Esophagus muscularis mucosa (tissue), 4 donors: Measurements from ENCODE around the gene GIMAP5. TPM values are rescaled to one million over a fixed set of nuclear protein-coding genes. Genes with fewer than 3 reads are reported as not detected.

Experiments
- DNase-seq: peaks from one replicate; pipeline ENCODE4 v3.0.0-alpha.2; 2017; ENCODE audit errors: extremely low spot score
- H3K27ac ChIP-seq, 4 donors: fragments of 200-600 bp; sonication (generic); replicated peaks in 1 of 4; 1 replicate in 3 of 4; 2 replicates in 1 of 4; pipeline ENCODE4 v1.5.1; 2016 to 2019; ENCODE audit warnings: mild to moderate bottlenecking in 1 of 4
- H3K27me3 ChIP-seq, 4 donors: fragments of 200-600 bp; sonication (generic); one replicate each; pipeline versions ENCODE4 v1.5.1 to v1.6.0; 2016 to 2019
- H3K36me3 ChIP-seq, 4 donors: fragments of 200-600 bp; sonication (generic); one replicate each; pipeline ENCODE4 v1.5.1; 2016 to 2019
- H3K4me1 ChIP-seq, 4 donors: fragments of 200-600 bp; sonication (generic); one replicate each; pipeline ENCODE4 v1.5.1; 2016 to 2019
- H3K4me3 ChIP-seq, 4 donors: fragments of 200-600 bp; sonication (generic); 1 replicate in 2 of 4; 2 replicates in 2 of 4; pipeline ENCODE4 v1.5.1; 2016 to 2019; ENCODE audit warnings: mild to moderate bottlenecking in 4 of 4, moderate library complexity in 1 of 4
- H3K9me3 ChIP-seq, 4 donors: fragments of 200-600 bp; sonication (generic); 1 replicate in 3 of 4; 2 replicates in 1 of 4; pipeline ENCODE4 v1.5.1; 2016 to 2019
- CTCF ChIP-seq, 3 experiments: fragments of 200-600 bp in 2 of 3; fragments of 450-650 bp in 1 of 3; sonication (generic) in 2 of 3; IDR thresholded peaks; one replicate each; pipeline ENCODE4 v1.5.1; 2017 to 2019; ENCODE audit warnings: antibody characterized with exemption in 3 of 3, mild to moderate bottlenecking in 2 of 3, moderate library complexity in 1 of 3
- EP300 ChIP-seq: sonication (generic); formaldehyde crosslinking; IDR thresholded peaks from one replicate; pipeline ENCODE4 v1.6.1; 2017; ENCODE audit warnings: antibody characterized with exemption
- POLR2A ChIP-seq: fragments of 450-650 bp; IDR thresholded peaks from one replicate; pipeline ENCODE4 v1.6.1; 2017; ENCODE audit warnings: antibody characterized with exemption, moderate library complexity, mild to moderate bottlenecking, low read depth
- POLR2AphosphoS5 ChIP-seq, 2 donors: sonication (generic); formaldehyde crosslinking; IDR thresholded peaks; one replicate each; pipeline ENCODE4 v1.6.1; 2017; ENCODE audit warnings: antibody characterized with exemption in 2 of 2
- WGBS: methylation state at CpG from one replicate; pipeline ENCODE4 v1.1.5; 2018; 5-methylcytosine and 5-hydroxymethylcytosine counted together
- intact Hi-C: fragments of 100-400 bp; cut with DNase I; formaldehyde crosslinking; loops from one replicate; pipeline ENCODE4 v1.15.1; 2023
- total RNA-seq, 4 donors: library from RNA; depleted of rRNA; stranded (reverse); fragments of >200 nt; gene quantifications; one replicate each; pipeline versions ENCODE4 v1.1.0 to v1.2.1, GENCODE V29; 2016

The GIMAP5 gene
- total RNA-seq, 4 donors from 2014 or later = 26.9 to 48.2 (median 28.6) TPM

- H3K9me3 ChIP-seq = no peaks in the 10 kb centered on the region
- H3K36me3 ChIP-seq = no peaks in the 10 kb centered on the region
- peaks cover 8 to 38% (median 19%) of the 10 kb centered on the region in 4 donors for H3K4me1 ChIP-seq
- no peaks in the 10 kb centered on the region for H3K27me3 ChIP-seq
- DNase-seq = no peak
- 91% methylated on average over 2 of the region's 2 CpGs for WGBS
- intact Hi-C loops = no loop called here
- no peak overlapping the region for H3K27ac ChIP-seq
- TF ChIP-seq POLR2A = no peak
- H3K4me3 ChIP-seq = no peak overlapping the region
Observed at GRCh38 chr7:150781961-150782360, 44.7 kb downstream of the GIMAP5 start.

GRCh38 chr7:150784120-150784736, 47.0 kb downstream of the GIMAP5 start:
- Histone ChIP-seq H3K4me1 (peaks cover 25 to 52% (median 36%) of the 10 kb centered on the region in 4 donors), H3K36me3 (no peaks in the 10 kb centered on the region), H3K27ac (peak overlapping the region in 3 of 4 donors; percentile 38 to 61 (median 45)), H3K27me3 (no peaks in the 10 kb centered on the region), H3K4me3 (no peak overlapping the region), H3K9me3 (no peaks in the 10 kb centered on the region)
- DNase-seq = no peak
- TF ChIP-seq POLR2A (no peak), POLR2AphosphoS5 (IDR thresholded peaks at IDR 0.05) (no peak), CTCF (IDR thresholded peaks at IDR 0.05) (no peak), EP300 (no peak)
- intact Hi-C loops = no loop called here
- WGBS = 66% methylated on average over 9 of the region's 9 CpGs

GRCh38 chr7:150784954-150785353, 47.7 kb downstream of the GIMAP5 start:
- Histone ChIP-seq H3K4me1 (peaks cover 25 to 54% (median 36%) of the 10 kb centered on the region in 4 donors), H3K4me3 (no peak overlapping the region), H3K36me3 (no peaks in the 10 kb centered on the region), H3K27ac (peak overlapping the region; percentile 38 to 61 (median 50)), H3K27me3 (no peaks in the 10 kb centered on the region), H3K9me3 (no peaks in the 10 kb centered on the region)
- no peak for DNase-seq
- WGBS = 57% methylated on average over 4 of the region's 4 CpGs
- intact Hi-C loops = no loop called here
- TF ChIP-seq CTCF (IDR thresholded peaks at IDR 0.05) = no peak
- no peak for TF ChIP-seq POLR2A
- no peak for TF ChIP-seq POLR2AphosphoS5 (IDR thresholded peaks at IDR 0.05)
- no peak for TF ChIP-seq EP300

GRCh38 chr7:150787321-150788281, 50.4 kb downstream of the GIMAP5 start:
- no peak for DNase-seq
- no peak for TF ChIP-seq EP300
- no peak for TF ChIP-seq CTCF (IDR thresholded peaks at IDR 0.05)
- no peak for TF ChIP-seq POLR2A
- no peak for TF ChIP-seq POLR2AphosphoS5 (IDR thresholded peaks at IDR 0.05)
- Histone ChIP-seq H3K36me3 (peaks cover 0 to 12% (median 2%) of the 10 kb centered on the region in 4 donors), H3K4me1 (peaks cover 25 to 45% (median 36%) of the 10 kb centered on the region in 4 donors), H3K9me3 (no peaks in the 10 kb centered on the region), H3K4me3 (peak overlapping the region in 1 of 4 donors; percentile 0), H3K27me3 (no peaks in the 10 kb centered on the region), H3K27ac (peak overlapping the region; percentile 45 to 63 (median 56))
- 36% methylated on average over 10 of the region's 10 CpGs for WGBS
- intact Hi-C loops = no loop called here
